HG03103 (cell line): ENCODE results near the gene PTGER1.
"Not testable (repeated sequence)": the region's sequence is repeated elsewhere in the genome, so short reads cannot be mapped to it uniquely, and the experiment has no call there.

Source experiments
- ATAC-seq: cut with Tn5 transposase; IDR thresholded peaks from one replicate; pipeline ENCODE4 v1.9.1; 2021; ENCODE audit warnings: low read depth; ENCODE audit not compliant: unreplicated experiment

Gene PTGER1

DNA sequence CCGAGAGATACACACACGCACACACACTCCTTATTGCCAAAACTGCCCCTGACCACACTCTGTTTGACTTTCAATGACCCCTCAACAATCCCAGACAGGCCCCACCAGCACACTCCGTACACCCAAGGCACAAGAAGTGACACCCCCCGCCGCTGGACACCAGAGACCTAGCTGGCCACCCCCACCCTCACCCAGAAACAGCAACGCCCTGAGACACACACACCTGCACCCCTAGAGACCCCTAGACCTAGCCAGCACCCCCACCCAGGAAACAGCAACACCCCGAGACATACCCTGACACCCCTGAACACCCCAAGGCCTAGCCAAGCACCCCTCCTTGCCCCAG is 1.1 kb upstream of the PTGER1 start:
- ATAC-seq: no peak

DNA sequence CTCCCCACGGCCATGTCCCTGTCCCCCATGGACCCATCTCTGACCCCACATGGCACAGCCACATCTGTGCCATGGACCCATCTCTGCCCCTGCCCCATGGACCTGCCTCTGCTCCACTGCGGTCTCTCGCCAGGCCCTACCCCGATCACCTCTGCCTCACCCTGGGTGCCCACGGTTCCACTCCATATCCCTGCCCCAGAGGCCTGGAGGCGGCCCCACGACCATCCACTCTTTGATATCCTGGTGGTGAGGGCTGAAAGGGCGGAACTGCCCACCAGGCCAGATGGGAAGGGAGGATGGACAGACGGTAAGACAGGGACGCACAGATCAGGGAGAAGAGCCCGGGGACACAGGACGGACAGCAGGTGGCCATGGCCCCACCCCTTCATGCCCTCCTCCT is 327 bp downstream of the PTGER1 start:
- ATAC-seq: no peak

DNA sequence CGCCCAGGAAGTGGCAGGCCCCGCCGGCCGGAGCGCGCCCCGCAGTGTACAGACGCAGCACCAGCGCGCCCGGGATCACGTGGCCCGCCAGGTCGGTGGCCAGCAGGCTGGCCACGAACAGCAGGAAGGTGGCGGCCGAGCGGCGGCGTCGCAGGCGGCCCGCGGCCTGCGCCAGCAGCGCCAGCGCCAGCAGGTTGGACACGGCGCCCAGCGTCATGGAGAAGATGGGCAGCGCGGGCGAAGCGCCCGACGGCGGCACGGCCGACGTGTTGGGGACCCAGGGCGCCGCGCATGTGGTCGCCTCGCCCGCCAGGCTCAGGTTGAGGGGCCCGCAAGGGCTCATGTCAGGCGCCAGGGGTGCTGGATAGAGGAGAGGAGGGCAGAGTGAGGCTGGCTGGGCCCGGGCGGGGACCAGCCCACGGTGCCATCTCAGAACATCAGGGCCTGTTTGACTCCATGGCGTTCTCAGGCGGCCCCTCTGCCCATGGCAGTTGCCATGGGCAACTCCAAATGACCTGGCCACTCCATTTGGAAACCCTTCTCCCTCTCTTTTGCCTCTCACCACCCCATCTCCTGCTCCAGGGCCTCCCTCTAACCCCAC is 1.1 kb downstream of the PTGER1 start:
- no peak for ATAC-seq

DNA sequence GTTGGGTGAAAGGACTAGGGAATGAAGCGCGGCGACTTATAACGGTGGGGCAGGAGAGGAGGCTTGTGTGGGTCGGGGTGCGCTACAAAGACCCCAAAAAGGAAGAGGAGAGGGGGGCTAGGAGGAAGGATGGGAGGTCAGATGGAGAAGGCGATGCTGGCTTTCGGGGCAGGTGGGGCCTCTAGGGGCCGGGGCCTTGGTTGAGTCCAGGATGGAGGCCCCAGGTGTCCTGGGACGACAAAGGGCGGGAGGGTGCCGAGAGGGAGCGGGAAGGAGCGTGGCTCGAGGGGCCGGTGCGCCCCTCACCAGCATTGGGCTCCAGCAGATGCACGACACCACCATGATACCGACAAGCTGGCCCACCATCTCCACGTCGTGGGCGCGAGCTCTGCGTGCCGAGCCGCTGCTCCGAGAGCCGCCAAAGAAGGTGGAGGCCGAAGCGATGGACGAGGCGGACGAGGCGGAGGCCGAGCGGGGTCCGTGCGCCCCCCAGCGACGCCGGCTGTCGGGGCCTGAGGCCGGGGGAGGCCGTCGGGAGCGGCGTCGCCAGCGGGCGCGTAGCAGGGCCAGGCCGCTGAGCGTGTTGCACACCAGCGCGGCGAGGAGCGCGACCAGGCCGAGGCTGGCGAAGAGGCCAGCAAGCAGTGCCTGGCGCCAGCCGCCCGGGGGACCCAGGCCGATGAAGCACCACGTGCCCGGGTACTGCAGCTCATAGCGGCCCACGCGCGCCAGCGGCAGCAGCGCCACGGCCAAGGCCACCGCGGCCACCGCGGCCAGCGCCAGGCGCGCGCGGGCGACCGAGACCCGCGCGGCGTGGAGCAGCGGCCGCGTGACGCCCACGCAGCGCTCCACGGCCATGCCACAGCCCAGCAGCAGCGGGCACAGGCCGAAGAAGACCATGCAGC is 1.8 kb downstream of the PTGER1 start:
- no peak for ATAC-seq

DNA sequence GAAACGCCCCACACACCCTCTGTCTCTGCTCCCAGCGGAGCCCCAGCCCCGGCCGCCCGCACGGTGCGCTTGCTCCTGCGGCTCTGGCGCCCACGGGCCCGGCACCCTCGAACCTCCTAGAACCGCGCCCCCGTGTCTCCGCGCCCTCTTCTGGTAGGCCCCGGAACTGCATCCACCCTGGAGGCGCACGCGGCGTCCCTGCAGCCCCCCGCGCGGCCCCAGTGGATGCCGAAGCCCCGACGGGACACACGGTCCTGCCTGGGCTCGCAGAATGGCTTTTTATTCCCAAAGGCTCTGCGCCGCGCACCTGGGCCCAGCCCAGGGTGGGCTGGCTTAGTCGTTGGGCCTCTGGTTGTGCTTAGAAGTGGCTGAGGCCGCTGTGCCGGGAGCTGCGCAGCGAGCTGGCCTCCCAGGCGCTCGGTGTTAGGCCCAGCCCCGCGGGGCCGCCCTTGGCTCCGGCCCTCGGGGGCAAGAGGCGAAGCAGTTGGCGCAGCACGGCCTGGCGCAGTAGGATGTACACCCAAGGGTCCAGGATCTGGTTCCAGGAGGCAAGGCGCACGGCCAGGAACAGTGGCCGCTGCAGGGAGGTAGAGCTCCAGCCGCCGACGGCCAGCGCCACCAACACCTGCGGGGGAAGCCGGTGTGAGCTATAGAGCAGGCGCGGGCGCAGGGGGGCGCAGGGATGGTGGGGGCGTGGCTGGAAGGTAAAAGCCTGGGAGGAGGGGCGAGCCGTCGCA is 2.8 kb downstream of the PTGER1 start:
- no peak for ATAC-seq

DNA sequence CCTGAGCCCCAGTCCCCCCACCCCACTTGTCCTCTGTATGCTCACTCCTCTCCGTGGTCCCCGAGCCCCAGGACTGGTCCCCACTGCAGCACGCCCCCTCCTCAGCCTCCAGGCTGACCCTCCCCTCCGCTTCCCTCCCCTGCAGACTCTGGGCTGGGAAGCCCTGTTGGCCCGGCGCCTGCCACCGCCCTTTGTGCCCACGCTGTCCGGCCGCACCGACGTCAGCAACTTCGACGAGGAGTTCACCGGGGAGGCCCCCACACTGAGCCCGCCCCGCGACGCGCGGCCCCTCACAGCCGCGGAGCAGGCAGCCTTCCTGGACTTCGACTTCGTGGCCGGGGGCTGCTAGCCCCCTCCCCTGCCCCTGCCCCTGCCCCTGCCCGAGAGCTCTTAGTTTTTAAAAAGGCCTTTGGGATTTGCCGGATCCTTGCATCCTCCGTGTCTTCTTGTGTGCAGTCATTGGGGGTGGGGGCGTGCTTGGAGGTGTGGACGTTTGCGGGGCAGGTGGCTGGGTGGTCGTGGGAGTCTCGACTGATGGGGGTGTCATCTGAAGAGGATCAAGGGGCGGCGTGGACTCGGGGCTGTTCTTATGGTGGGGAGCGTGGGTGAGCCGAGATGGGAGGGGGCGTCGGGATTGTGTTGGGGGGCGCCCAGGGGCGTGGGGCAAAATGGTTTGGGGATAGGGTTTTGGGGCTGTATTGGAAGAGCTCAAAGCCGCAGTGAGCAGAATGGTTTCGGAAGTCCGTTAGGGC is 3.5 kb downstream of the PTGER1 start:
- no peak for ATAC-seq

DNA sequence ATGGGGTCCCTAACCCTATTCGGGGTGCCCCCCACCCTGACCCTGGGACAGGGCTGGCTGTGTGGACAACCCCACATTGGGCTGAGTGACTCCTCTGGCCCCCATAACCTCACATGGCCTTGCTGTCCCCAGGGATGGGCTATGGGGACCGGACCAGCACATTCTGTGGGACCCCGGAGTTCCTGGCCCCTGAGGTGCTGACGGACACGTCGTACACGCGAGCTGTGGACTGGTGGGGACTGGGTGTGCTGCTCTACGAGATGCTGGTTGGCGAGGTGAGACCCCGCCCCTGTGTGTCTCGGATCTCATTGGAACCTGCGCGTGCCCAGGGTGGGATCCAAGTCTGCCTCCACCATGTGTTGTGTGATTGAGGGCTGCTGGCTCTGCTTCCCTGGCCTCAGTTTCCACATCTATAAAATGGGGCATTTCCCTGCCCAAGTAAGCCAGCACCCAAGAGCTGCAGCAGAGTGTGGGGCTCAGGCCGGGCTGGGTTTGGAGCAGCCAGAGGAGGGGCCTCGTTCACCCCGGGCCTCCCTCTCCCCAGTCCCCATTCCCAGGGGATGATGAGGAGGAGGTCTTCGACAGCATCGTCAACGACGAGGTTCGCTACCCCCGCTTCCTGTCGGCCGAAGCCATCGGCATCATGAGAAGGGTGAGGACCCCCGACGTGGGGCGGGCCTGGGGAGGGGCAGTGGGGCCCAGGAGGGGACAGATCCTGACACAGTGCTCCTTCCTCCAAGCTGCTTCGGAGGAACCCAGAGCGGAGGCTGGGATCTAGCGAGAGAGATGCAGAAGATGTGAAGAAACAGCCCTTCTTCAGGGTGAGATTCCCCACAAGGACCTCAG is 4.9 kb downstream of the PTGER1 start:
- ATAC-seq: no peak

DNA sequence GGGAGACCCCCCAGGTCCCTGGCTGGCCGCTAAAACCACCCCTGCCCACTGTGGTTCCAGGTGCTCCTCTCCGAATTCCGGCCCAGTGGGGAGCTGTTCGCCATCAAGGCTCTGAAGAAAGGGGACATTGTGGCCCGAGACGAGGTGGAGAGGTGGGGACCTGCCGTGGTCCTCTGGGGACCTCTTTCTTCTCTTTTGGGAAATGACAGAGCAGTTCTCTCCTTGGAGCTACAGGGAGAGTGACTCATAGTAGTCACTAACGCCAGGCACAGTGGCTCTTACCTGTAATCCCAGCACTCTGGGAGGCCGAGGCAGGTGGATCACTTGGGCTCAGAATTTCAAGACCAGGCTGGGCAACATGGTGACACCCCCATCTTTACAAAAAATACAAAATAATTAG is 7.3 kb downstream of the PTGER1 start:
- ATAC-seq: no peak

DNA sequence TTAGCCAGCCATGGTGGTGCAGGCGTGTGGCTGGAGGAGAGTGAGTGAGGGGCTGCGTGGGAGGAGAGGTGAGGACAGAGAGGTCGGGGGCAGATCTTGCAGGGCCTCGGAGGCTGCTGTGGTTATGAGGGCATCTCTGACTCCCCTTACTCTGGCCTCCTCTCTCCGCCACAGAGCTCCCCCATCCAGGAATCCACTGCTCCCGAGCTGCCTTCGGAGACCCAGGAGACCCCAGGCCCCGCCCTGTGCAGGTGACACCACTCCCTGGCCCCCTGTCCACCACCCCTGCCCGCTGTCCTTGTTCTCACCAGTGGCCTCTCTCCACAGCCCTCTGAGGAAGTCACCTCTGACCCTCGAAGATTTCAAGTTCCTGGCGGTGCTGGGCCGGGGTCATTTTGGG is 7.8 kb downstream of the PTGER1 start:
- no peak for ATAC-seq

DNA sequence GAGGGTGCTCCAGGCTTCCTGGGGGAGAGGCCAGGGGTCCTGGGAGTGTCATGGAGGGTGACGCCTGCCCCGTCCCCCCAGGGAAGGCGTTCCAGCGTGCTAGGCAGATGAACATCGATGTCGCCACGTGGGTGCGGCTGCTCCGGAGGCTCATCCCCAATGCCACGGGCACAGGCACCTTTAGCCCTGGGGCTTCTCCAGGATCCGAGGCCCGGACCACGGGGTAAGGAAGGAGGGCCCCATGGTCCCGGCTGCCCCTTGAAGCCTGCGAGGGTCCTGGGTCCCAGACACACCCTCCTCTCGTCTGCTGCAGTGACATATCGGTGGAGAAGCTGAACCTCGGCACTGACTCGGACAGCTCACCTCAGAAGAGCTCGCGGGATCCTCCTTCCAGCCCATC is 11.4 kb downstream of the PTGER1 start:
- ATAC-seq: no peak

DNA sequence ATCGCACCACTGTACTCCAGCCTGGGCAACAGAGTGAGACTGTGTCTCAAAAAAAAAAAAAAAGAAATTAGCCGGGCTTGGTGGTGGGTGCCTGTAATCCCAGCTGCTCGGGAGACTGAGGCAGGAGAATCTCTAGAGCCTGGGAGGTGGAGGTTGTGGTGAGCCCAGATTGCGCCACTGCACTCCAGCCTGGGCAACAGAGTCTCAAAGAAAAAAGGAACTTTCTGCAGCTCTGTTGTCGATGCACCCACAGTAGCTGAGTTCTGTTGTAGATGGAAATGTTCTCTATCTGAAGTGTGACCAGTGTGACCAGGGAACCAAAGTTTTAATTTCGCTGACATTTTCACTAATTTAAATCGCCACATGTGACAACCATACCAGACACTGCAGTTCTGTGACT is 12.8 kb downstream of the PTGER1 start:
- ATAC-seq: not testable (repeated sequence)

DNA sequence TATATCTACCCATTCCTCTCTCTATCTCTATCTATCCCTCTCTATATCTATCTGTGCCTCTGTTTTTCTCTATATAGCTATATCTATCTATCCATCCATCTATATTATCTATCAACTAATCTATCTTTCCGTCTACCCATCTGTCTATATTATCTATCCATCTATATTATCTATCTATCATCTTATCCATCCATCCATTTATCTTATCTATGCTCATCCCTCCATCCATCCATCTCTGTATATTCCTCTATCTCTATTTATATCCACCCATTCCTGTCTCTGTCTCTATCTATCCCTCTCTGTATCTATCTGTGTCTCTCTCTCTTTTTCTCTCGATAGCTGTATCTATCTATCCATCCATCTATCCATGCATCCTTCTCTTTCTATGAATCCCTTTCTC is 14.2 kb downstream of the PTGER1 start:
- ATAC-seq: no peak

DNA sequence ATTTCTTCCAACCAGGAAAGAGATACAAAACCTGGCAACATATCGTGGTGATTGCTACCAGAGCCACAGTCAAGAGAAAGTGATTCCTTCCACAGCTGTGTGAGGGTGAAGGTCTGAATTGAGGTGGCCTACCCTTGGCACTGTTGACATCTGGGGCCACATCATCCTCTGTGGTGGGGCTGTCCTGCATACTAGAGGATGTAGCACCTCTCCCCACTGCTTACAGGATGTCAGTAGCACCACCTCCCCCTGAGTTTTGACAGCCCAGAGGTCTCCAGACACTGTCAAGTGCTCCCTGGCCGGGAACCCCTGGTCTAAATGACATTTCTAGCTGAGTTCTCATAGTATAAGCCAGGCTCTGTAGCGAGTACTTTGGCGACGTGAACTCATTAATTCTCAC is 15.5 kb downstream of the PTGER1 start:
- no peak for ATAC-seq

DNA sequence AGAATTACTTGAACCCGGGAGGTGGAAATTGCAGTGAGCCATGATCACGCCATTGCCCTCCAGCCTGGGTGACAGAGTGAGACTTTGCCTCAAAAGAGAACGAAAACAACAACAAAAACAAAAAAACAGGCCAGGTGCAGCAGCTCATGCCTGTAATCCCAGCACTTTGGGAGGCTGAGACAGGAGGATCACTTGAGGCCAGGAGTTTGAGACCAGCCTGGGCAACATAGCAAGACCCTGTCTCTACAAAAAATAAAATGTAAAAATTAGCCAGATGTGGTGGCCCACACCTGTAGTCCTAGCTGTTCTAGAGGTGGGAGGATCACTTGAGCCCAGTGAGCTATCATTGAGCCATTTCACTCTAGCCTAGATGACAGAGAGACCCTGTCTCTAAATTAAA is 22.9 kb downstream of the PTGER1 start:
- ATAC-seq: not testable (repeated sequence)

DNA sequence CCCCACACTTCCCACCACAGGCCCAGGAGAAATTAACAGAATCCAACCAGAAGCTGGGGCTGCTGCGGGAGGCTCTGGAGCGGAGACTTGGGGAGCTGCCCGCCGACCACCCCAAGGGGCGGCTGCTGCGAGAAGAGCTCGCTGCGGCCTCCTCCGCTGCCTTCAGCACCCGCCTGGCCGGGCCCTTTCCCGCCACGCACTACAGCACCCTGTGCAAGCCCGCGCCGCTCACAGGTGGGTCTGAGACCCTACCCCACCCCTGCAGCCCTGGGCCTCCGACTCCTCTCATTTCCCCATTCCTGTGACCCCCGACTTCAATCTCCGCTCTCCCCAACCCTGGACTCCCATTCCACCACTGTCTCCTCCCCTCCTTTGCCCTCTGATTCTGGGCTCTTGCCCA is 24.3 kb downstream of the PTGER1 start:
- ATAC-seq: no peak

DNA sequence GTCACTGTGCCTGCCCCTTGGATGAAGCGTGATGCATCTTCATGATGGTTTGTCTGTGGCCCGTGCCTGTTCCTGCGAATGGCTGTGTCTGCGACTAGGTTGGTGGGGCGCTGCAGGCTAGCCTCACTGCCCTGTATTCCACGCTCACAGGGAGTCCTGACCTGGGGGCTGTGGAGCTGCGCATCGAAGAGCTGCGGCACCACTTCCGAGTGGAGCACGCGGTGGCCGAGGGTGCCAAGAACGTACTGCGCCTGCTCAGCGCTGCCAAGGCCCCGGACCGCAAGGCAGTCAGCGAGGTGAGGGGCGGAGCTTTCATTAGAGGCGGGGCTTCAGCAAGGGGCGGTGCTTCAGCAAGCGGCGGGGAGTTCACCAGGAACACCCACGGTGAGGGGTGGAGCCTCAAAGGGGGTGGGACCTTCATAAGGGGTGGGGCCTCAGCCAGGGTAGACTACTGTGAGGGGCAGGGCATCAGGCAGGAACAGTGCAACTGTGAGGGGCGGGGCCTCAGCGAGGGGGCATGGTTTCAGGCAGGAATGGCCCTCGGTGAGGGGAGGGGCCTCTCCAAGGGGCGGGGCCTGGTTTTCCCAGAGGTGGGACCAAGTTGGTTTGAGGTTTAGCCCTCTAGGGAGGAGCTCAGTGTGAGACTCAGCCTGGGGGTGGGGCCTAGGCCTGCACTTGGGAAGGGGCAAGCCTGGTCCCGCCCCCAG is 24.8 kb downstream of the PTGER1 start:
- ATAC-seq: no peak

DNA sequence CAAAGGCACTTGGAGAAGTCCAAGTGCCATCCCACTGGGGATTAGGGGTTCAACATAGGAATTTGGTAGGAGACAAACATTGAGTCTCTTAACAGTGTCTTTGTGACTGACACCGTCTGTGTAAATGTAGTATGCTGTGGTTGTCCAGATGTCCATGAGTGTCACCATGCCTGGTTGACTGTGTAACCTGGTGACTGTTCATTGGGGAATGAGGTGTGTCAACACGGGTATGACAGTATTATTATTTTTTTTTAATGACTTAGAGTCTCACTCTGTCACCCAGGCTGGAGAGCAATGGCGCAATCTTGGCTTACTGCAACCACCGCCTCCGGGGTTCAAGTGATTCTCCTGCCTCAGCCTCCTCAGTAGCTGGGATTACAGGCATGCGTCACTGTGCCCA is 25.8 kb downstream of the PTGER1 start:
- no peak for ATAC-seq

DNA sequence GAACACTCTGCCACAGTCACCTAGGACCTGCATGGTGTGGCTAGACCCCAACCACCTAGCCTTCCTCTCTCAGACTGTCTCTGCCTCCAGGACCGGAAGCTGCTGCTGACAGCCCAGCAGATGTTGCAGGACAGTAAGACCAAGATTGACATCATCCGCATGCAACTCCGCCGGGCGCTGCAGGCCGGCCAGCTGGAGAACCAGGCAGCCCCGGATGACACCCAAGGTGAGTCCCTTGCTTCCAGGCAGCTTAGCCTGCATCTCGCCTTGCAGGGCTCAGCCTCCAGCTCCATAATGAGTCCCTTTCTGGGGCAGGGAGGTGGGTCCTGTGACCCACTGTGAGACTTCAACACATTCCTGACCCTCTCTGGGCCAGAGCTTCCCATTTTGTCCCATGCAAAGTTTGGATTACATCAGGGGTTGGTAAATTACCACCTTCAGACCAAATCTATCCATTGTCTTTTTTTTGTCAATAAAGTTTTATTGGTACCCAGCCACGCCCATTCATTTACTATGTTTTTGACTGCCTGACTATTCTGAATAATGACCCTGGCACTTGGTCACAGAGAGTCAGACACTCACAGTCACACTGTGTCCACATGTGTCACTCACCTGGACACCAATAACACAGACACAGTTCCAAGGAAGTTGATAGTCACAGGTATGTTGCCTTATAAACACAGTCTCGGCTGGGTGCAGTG is 28.7 kb downstream of the PTGER1 start:
- no peak for ATAC-seq
